Measurements from ENCODE around the gene NBL1.
"Not testable (repeated sequence)": the region's sequence is repeated elsewhere in the genome, so short reads cannot be mapped to it uniquely, and the experiment has no call there.

The NBL1 gene

GRCh38 chr1:19622204-19622603 is 21.9 kb upstream of the NBL1 start:
- no peak for DNase-seq (ENCODE audit: low read depth)

- DNase-seq (ENCODE audit: low read depth) = no peak
These were observed 20.6 kb upstream of the NBL1 start for GRCh38 chr1:19623523-19623922.

GRCh38 chr1:19625291-19625937 is 18.7 kb upstream of the NBL1 start:
- no peak for DNase-seq (ENCODE audit: low read depth)

GRCh38 chr1:19628879-19629278 is 15.2 kb upstream of the NBL1 start:
- no peak for DNase-seq (ENCODE audit: low read depth)

GRCh38 chr1:19629357-19629756 is 14.8 kb upstream of the NBL1 start:
- no peak for DNase-seq (ENCODE audit: low read depth)

- not testable (repeated sequence) for DNase-seq (ENCODE audit: low read depth)
These were observed 13.9 kb upstream of the NBL1 start for GRCh38 chr1:19630192-19630591.

- no peak for DNase-seq (ENCODE audit: low read depth)
These were observed 13.3 kb upstream of the NBL1 start for GRCh38 chr1:19630720-19631395.

- no peak for DNase-seq (ENCODE audit: low read depth)
These were observed 11.9 kb upstream of the NBL1 start for GRCh38 chr1:19632211-19632610.

- no peak for DNase-seq (ENCODE audit: low read depth)
These were observed 11.0 kb upstream of the NBL1 start for GRCh38 chr1:19633106-19633505.

- DNase-seq (ENCODE audit: low read depth) = not testable (repeated sequence)
These were observed 9.0 kb upstream of the NBL1 start for GRCh38 chr1:19635064-19635463.

GRCh38 chr1:19635646-19636045 is 8.5 kb upstream of the NBL1 start:
- DNase-seq (ENCODE audit: low read depth) = no peak

GRCh38 chr1:19636065-19636464 is 8.0 kb upstream of the NBL1 start:
- DNase-seq (ENCODE audit: low read depth) = no peak

- DNase-seq (ENCODE audit: low read depth) = not testable (repeated sequence)
These were observed 7.4 kb upstream of the NBL1 start for GRCh38 chr1:19636749-19637148.

- no peak for DNase-seq (ENCODE audit: low read depth)
These were observed 6.5 kb upstream of the NBL1 start for GRCh38 chr1:19637606-19638005.

- not testable (repeated sequence) for DNase-seq (ENCODE audit: low read depth)
These were observed 4.9 kb upstream of the NBL1 start for GRCh38 chr1:19639228-19639627.

GRCh38 chr1:19639999-19640362 is 4.1 kb upstream of the NBL1 start:
- no peak for DNase-seq (ENCODE audit: low read depth)

- DNase-seq (ENCODE audit: low read depth) = no peak
These were observed 3.5 kb upstream of the NBL1 start for GRCh38 chr1:19640363-19641316.

- DNase-seq (ENCODE audit: low read depth) = no peak
These were observed 990 bp upstream of the NBL1 start for GRCh38 chr1:19643121-19643520.

GRCh38 chr1:19644395-19644680 is 227 bp downstream of the NBL1 start:
- no peak for DNase-seq (ENCODE audit: low read depth)

- no peak for DNase-seq (ENCODE audit: low read depth)
These were observed 735 bp downstream of the NBL1 start for GRCh38 chr1:19644681-19645410.

GRCh38 chr1:19645411-19646251 is 1.5 kb downstream of the NBL1 start:
- DNase-seq (ENCODE audit: low read depth) = no peak

Measured in T follicular helper cell (primary cell).